Stimulated activated CD8-positive, alpha-beta memory T cell treated with anti-CD3 and anti-CD28 coated beads, Interleukin-15, amount 100 ng/mL, for 1 hour (primary cell): ENCODE results near the gene ZNF154.
"Not testable (repeated sequence)": the region's sequence is repeated elsewhere in the genome, so short reads cannot be mapped to it uniquely, and the experiment has no call there.

Experiments used
- DNase-seq: peaks from one replicate; pipeline ENCODE4 v3.0.0-alpha.2; 2020; ENCODE audit warnings: low read depth

ZNF154 gene

DNA sequence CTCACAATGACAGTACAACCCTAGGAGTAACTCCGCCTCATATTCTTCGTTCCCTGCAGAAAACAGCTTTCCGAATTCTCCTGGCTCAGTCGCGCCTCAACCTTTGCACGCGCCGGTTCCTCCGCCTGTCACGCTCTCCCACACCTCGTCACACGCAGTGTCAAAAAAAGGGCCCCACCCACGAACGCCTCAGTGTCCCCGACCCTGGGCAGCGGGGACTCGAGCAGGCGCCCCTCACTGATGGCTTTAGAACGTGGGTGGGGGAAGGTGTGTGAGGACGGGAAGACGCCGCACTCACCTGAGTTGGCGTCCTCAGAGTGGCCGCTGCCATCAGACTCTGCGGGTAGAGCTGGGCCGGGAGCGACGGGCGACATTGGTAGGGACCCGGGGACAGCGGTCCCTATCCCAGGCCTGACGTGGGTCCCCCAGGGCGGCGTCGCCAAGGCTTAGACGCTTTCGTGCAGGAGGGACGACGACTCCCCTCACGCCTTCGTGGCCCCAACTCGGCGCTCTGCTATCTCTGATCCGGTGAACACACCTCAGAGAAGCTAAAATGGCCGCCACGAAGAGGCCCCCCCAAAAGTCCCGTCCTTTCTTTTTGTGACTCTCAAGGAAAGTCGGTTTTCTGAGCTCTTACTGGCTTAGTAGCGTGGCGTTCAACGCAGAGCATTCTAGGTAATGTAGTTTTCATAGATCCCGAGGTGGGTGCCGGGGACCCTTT is at the start of gene ZNF154:
TSS of gene ZNF154 (minus strand) at position 564 of the 721 bp plus-strand sequence. CDS start at position 331, 233 bp downstream.
- DNase-seq: no peak

DNA sequence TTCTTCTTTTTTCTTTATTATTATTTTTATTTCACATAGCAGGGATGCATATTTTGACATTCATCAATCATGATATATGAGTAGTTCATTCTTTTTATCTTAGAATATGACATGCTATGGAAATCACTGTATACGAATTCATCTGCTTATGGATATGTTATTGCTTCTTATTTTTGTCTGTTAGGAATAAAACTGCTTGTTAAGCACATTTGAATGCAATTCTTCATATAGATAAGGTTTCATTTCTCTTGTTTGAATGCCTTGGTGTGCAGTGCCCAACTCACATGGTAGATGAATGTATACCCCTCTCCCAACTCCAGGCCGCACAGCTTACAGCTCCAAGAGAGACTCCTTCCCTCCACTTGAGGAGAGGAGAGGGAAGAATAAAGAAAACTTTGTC is 48.9 kb upstream of the ZNF154 start:
- no peak for DNase-seq

DNA sequence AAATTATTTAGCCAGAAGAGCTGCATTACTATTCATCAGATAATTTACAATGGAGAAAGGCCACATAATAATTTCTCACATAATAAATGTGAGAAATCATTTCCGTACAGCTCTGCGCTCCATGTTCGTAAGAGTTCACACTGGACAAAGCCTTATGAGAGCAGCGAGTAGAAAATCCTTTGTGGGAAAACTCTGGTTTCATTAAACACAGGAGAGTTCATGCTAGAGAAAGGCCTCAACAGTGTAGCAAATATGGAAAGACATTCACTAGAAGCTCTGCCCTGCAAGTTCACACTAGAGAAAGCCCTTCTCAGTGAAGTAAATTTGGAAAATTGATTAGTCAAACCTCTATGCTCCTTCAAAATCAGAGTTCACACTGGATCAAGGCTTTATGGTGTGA is 46.0 kb upstream of the ZNF154 start:
- no peak for DNase-seq

DNA sequence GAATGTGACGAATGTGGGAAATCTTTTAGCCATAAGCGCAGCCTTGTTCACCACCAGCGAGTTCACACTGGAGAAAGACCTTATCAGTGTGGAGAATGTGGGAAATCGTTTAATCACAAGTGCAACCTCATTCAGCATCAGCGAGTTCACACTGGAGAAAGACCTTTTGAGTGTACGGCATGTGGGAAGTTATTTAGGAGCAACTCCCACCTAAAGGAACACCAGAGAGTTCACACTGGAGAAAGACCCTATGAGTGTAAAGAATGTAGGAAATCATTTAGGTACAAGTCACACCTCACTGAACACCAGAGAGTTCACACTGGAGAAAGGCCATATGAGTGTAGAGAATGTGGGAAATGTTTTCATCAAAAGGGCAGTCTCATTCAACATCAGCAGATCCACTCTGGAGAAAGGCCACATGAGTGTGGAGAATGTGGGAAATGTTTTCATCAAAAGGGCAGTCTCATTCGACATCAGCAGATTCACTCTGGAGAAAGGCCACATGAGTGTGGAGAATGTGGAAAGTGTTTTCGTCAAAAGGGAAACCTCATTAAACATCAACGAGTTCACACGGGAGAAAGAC is 45.2 kb upstream of the ZNF154 start:
- DNase-seq: no peak

DNA sequence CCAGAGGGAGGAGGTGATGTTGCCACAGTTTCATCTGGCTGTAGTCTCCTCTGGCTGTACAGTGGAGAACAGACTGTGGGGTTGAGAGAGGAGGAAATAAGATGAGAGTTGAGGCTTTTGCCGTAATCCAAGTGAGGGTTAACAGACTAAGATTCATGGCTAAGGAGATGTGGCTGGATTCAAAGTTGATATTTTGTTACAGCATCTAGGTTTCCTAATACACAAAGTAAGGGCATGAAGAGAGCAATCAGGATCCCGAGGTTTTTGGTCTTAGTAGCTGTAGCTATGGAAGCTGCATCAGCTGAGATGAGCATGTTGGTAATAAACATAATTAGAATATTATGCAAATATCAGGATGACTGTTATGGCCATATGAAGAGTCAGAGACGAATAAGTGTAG is 39.0 kb upstream of the ZNF154 start:
- DNase-seq: no peak

DNA sequence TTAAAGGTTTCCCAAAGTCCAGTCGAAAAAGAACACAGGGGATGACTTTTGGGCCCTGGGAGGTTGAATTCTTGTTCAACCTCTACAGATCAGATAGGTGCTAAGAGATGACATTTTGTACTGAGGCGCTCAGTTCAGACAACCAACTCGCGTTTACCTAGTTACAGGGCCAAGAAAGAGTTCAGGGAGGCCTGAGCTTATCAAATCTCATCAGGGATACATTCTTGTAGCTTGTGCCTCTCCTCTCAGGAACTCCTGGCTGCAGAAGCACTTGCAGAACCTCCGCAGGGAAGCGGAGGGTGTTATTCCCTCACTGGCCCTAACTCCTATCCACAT is 38.4 kb upstream of the ZNF154 start:
- DNase-seq: no peak

DNA sequence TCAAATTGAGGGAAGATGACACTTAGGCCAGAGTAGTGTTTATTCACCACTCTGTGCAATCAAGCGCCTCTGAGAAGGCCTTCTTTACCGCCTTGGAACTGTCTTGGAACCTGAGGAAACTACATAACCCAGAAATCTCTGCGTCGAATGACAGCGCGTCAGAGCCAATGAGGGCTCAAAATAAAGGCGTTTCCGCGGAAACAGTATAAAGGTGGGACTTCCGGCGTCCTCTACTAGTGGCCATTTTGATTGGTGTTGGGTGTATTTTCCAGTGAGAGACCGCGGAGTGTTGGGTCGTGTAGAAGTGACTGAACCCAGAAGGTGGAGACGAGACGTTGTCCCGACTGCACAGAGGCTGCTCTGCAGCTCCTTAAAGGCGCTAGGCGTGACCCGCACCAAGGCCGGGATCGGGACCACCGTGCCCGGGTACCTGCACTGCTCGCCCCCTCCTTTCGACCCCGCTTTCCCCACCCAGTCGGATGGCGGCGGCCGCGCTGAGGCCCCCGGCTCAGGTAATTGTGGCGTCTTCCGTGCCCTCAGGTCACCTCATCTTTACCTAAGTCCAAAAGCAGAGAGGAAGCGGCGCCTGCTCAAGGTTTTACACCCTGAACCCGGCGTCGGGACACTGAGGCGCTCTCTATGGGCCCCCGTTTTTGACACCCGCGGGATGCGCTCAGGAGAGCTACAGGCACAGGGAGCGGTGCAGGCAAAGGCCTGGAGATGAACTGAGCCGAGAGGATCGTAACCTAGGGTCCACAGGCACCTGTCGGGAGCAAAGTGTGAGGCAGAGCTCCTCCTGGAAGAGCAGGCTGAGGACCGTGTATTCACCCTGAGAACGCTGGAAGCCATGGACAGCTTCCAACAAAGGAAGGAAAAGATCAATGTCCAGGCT is 37.8 kb upstream of the ZNF154 start, which contains the start of gene ZNF776:
TSS of gene ZNF776 (plus strand) at position 236 of the 892 bp plus-strand sequence. CDS start at position 480, 244 bp downstream.
- peak; percentile 69 for DNase-seq

DNA sequence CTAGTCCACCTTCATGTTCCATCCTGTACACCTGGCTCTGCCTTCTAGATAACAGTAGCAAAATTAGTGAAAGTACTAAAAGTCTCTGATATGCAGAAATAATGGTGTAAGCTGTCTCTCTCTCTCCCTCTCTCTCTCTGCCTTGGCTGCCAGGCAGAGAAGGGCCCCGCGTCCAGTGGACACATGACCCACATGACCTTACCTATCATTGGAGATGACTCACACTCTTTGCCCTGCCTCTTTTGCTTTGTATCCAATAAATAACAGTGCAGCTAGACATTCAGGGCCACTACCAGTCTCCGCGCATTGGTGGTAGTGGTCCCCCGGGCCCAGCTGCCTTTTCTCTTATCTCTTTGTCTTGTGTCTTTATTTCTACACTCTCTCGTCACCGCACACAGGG is 29.8 kb upstream of the ZNF154 start:
- DNase-seq: not testable (repeated sequence)

DNA sequence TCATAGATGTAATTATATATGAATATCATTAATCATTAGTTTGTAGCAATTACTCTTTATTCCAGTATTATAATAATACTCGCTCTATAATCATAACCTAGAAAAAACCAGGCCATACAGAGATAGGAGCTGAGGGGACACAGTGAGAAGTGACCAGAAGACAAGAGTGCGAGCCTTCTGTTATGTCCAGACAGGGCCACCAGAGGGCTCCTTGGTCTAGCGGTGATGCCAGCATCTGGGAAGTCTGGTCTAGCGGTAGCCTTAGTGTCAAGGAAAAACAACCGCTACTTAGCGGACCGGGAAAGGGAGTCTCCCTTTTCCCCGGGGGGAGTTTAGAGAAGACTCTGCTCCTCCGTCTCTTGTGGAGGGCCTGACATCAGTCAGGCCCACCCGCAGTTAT is 29.3 kb upstream of the ZNF154 start:
- DNase-seq: not testable (repeated sequence)

DNA sequence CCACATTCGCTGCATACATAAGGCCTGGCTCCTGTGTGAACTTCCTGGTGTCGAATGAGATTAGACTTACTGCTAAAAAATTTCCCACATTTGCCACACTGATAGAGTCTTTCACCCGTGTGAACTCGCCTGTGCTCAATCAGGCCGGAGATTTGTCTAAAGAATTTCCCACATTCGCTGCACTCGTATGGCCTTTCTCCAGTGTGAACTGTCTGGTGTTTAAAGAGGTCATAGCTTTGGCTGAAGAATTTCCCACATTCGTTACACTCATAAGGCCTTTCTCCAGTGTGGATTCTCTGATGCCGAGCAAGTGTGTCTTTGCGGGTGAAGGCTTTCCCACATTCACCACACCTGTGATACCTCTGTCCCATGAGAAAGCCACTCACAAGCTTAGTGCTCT is 11.9 kb upstream of the ZNF154 start:
- no peak for DNase-seq

DNA sequence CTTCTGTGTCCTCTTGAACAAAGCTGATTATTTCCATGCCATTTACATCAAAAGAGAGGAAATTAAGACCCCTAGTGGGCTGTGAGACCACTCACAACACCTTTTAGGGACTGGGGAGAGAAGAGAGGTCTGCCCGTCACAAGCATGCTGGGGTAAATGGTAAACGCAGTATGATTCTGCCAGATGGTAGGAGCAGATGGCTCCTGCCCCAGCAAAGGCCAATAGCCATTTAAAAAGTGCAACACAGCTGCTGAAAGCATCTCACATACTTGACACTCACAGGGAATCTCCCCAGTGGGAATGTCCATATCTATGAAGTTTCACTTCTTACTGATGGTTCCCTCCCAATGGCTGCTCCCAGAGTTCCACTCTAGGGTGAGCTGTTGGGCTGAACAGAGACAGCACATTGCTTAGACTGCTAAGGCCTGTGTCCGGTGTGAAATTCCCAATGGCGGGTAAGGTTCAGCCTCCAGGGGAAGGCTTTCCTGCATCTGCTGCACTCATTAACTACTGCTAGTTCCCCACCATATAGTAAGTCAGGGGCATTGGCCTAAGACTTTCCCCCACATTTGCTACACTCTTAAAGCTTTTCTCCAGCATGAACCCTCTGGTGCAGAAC is 11.0 kb upstream of the ZNF154 start:
- no peak for DNase-seq

DNA sequence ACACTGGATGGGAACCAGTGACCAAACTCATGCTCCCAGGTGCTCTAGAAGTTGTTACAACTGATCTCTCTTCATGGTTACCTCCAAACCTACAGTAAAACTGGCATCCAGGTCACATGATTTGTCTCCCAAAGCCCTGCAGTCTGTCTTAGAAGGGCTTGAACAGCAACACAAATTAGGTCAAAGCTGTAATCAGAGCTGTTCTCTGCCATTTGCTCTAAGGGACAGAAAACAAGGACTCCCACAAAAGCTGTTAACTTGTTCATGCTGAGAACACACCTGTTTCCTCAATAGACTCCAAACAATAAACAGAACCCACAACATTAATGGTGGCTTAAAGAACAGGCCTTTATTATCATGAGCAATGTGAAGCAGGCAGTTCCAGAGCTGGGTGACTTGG is 10.4 kb upstream of the ZNF154 start:
- DNase-seq: no peak

DNA sequence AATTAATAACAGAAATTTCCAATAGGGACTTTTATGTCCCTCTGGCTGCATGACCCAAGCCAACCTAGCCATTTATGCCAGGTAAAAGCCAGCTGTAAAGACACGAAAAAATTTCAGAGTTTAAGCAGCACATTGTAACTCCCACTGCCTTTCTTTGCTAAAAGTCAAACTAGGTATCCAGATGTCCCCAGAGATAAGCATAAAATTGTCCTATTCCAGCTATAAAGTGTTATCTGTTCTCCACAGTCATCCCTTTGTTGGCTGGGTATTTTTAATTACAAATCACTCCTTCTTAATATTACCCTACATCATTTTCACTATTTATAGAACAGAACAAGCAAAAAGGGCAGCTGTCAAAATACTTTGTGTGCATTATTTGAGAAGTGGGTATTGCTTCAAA is 3.2 kb upstream of the ZNF154 start:
- DNase-seq: no peak

DNA sequence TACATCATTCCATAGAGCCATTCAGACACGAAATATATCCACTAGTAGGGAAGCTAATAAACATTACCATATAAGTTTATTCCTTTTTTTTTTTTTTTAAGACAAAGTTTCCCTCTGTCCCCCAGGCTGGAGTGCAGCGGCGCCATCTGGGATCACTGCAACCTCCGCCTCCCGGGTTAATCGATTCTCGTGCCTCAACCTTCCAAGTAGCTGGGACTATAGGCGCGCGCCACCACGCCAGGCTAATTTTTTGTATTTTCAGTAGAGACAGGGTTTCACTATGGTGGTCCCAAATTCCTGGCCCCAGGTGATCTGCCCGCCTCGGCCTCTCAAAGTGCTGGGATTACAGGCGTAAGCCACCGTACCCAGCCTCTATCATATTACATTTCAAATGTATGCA is 612 bp upstream of the ZNF154 start:
- no peak for DNase-seq

DNA sequence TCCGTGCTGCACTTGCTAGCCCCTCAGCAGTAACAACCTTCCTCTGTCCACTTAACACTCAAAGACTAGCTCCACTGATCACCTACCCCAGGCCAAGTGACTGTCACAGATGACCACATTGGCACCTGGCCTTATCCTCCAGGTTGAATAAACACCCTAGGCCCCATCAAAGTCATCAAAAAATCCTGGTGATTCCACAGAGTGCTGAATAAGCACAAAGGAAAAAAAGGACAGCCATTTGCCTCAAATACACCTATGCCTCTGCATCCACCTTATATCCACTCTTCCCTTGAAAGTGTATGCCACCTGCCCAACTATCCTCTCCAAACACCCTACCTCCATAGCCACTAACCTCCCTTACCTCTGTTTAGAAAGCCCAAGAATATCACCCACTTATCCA is 2.7 kb downstream of the ZNF154 start:
- DNase-seq: no peak

DNA sequence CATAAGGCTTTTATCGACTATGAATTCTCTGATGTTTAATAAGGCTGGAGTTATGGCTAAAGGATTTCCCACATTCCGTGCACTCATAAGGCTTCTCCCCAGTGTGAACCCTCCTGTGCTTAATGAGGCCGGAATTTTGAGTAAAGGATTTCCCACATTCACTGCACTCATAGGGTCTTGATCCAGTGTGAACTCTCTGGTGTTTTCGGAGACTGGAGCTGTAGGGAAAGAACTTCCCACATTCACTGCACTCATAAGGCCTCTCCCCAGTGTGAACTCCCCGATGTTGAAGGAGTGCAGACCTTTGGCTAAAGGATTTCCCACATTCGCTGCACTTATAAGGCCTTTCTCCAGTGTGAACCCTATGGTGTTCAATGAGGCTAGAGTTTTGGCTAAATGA is 7.4 kb downstream of the ZNF154 start:
- no peak for DNase-seq

DNA sequence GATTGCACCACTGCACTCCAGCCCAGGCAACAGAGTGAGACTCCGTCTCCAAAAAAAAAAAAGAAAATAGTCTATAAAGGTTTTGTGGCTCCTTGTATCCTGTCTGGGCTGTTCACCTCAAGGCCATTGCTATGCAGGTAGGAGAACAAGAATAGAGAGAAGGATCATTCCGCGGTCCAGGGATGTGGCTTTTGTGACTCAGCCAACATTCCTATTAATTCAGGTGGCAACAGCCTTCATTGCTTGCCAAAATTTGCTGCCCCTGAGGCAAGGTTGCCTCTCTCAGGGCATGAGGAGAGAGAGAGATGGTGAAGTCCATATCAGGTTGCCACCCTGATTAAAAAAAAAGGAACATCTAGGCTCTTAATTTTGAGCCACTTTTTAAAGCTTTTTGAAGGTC is 19.3 kb downstream of the ZNF154 start:
- DNase-seq: no peak

DNA sequence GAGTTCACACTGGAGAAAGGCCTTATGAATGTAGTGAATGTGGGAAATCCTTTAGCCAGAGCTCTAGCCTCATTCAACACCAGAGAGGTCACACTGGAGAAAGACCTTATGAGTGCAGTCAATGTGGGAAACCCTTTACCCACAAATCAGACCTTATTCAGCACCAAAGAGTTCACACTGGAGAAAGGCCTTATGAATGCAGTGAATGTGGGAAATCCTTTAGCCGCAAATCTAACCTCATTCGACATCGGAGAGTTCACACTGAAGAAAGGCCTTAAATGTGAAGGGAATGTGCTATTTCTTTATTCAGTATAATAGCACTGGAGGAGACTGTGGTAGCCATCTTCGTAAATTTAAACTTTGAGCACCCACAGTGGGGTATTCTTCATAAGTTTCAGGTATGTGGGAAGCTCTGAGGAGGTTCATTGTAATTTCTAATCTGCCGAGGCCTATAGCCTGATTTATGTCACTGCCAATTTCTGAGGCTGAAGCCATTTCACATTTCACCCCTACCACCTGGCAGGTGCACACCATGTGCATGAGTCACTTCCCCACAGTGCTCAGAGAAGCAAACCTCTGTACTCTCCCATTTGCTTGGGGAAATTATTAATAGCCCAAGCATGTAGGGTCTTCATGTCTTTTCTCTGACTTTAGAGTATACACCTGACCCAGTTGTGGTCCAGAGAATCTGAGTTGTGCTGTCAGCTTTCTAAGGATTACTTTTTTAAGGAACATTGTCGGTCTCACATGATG is 20.8 kb downstream of the ZNF154 start:
- DNase-seq: no peak

DNA sequence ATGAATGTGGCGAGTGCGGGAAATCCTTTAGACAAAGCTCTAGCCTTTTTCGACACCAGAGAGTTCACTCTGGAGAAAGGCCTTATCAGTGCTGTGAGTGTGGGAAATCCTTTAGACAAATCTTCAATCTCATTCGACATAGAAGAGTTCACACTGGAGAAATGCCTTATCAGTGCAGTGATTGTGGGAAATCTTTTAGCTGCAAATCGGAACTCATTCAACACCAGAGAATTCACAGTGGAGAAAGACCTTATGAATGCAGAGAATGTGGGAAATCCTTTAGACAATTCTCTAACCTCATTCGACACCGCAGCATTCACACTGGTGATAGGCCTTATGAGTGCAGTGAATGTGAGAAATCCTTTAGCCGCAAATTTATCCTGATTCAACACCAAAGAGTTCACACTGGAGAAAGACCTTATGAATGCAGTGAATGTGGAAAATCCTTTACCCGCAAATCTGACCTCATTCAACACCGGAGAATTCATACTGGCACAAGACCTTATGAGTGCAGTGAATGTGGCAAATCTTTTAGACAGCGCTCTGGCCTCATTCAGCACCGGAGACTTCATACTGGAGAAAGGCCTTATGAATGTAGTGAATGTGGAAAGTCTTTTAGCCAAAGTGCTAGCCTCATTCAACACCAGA is 21.5 kb downstream of the ZNF154 start:
- no peak for DNase-seq

DNA sequence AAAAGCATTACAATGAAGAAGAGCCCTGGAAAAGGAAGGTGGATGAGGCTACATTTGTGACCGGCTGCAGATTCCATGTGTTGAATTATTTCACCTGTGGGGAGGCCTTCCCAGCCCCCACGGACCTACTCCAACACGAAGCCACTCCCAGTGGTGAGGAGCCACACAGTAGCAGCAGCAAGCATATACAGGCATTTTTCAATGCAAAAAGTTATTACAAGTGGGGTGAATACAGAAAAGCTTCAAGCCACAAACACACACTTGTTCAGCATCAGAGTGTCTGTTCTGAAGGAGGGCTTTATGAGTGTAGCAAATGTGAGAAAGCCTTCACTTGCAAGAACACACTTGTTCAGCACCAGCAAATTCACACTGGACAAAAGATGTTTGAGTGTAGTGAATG is 22.3 kb downstream of the ZNF154 start:
- DNase-seq: no peak

DNA sequence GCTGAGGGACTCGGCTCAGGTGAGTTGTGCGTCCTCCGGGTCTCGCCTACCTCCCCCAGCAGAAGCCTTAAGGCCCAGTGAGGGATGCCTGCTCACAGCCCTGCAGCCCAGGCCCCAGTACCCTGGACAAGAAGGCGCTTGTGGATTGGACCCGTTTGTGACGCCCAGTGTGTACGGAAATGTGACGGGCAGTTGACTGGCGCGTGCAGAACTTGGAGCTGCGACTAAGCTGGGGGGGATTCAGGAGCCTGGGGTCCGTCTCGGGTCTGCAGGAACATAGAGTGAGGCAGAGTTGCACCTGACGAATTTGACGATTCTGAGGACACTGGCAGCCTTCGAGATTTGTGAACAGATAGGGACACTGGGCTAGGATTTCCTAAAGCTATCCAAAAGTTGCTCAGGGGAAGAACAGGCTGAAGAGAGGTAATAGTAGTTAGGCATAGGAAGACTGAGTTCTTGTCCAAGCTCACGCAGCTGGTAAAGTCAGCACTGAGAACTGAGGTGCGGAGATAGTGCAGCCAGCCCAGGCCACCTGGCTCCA is 26.7 kb downstream of the ZNF154 start:
- no peak for DNase-seq
